ENCODE results near the gene QSOX1.

Gene QSOX1

GRCh38 chr1:180152588-180152987 lies 2.1 kb upstream of the QSOX1 start:
- DNase-seq, result no peak

GRCh38 chr1:180153032-180153431 lies 1.6 kb upstream of the QSOX1 start:
- no peak for DNase-seq

GRCh38 chr1:180154003-180154324 lies 705 bp upstream of the QSOX1 start:
- DNase-seq, result no peak

- no peak for DNase-seq
Measured at GRCh38 chr1:180155182-180155682, 563 bp downstream of the QSOX1 start.

GRCh38 chr1:180156201-180156600 lies 1.5 kb downstream of the QSOX1 start:
- DNase-seq, result no peak

- no peak for DNase-seq
Measured at GRCh38 chr1:180156631-180157091, 2.0 kb downstream of the QSOX1 start.

GRCh38 chr1:180157108-180157507 lies 2.4 kb downstream of the QSOX1 start:
- no peak for DNase-seq

GRCh38 chr1:180157576-180158057 lies 2.9 kb downstream of the QSOX1 start:
- no peak for DNase-seq

GRCh38 chr1:180158149-180159147 lies 3.8 kb downstream of the QSOX1 start:
- no peak for DNase-seq

- no peak for DNase-seq
Measured at GRCh38 chr1:180160357-180160756, 5.7 kb downstream of the QSOX1 start.

- DNase-seq, result no peak
Measured at GRCh38 chr1:180163041-180163440, 8.4 kb downstream of the QSOX1 start.

- no peak for DNase-seq
Measured at GRCh38 chr1:180165096-180165495, 10.4 kb downstream of the QSOX1 start.

GRCh38 chr1:180165509-180166435 lies 11.1 kb downstream of the QSOX1 start:
- no peak for DNase-seq

GRCh38 chr1:180166436-180166800 lies 11.7 kb downstream of the QSOX1 start:
- DNase-seq, result no peak

- no peak for DNase-seq
Measured at GRCh38 chr1:180167021-180167701, 12.5 kb downstream of the QSOX1 start.

GRCh38 chr1:180167721-180168467 lies 13.2 kb downstream of the QSOX1 start:
- DNase-seq, result no peak

- no peak for DNase-seq
Measured at GRCh38 chr1:180168786-180169639, 14.3 kb downstream of the QSOX1 start.

GRCh38 chr1:180169640-180170195 lies 15.0 kb downstream of the QSOX1 start:
- no peak for DNase-seq

- no peak for DNase-seq
Measured at GRCh38 chr1:180170546-180171151, 16.0 kb downstream of the QSOX1 start.

GRCh38 chr1:180171691-180172090 lies 17.0 kb downstream of the QSOX1 start:
- DNase-seq, result no peak

Data from activated CD4-positive, alpha-beta T cell treated with anti-CD3 and anti-CD28 coated beads for 1 hour (primary cell).